HL-60 (cell line): ENCODE data around the gene CDC42.
A peak's percentile ranks its signal among the peaks of the same experiment; 100 is the strongest.

Source experiments
- DNase-seq, 2 experiments: peaks; one replicate each; pipeline ENCODE4 v3.0.0-alpha.2; 2010 to 2020; ENCODE audit warnings: low read depth in 1 of 2, low spot score in 1 of 2
- H3K27ac ChIP-seq: fragments of 250-450 bp; sonication (Bioruptor Pico); replicated peaks from 2 replicates; pipeline ENCODE4 v1.5.1; 2020; ENCODE audit warnings: mild to moderate bottlenecking, moderate library complexity
- H3K27me3 ChIP-seq: fragments of 250-450 bp; sonication (Bioruptor Pico); 2 replicates; pipeline ENCODE4 v1.5.1; 2021; ENCODE audit warnings: mild to moderate bottlenecking, moderate library complexity; ENCODE audit not compliant: insufficient read depth, poor library complexity, severe bottlenecking
- H3K4me3 ChIP-seq: replicated peaks from 2 replicates; pipeline ENCODE4 v1.5.1; 2011; ENCODE audit warnings: mild to moderate bottlenecking, control low read depth, low read length; ENCODE audit not compliant: insufficient read depth
- GABPA ChIP-seq: IDR thresholded peaks from 2 replicates; pipeline ENCODE4 v1.6.1; 2012; ENCODE audit warnings: low read depth
- POLR2AphosphoS5 ChIP-seq: IDR thresholded peaks from 2 replicates; pipeline ENCODE4 v1.6.1; 2012; ENCODE audit warnings: low read depth
- SPI1 ChIP-seq: IDR thresholded peaks from 2 replicates; pipeline ENCODE4 v1.6.1; 2012; ENCODE audit warnings: low read depth, mild to moderate bottlenecking, borderline replicate concordance
- TF ChIP-seq, protein P1 (sequence below): IDR thresholded peaks from 2 replicates; pipeline ENCODE4 v1.6.1; 2012; ENCODE audit warnings: low read depth; ENCODE audit not compliant: insufficient replicate concordance
- TF ChIP-seq, protein P2 (sequence below): IDR thresholded peaks from one replicate; pipeline ENCODE4 v1.5.1; 2011; ENCODE audit warnings: low read length, control low read depth, inconsistent platforms; ENCODE audit not compliant: insufficient read depth

The CDC42 gene

DNA sequence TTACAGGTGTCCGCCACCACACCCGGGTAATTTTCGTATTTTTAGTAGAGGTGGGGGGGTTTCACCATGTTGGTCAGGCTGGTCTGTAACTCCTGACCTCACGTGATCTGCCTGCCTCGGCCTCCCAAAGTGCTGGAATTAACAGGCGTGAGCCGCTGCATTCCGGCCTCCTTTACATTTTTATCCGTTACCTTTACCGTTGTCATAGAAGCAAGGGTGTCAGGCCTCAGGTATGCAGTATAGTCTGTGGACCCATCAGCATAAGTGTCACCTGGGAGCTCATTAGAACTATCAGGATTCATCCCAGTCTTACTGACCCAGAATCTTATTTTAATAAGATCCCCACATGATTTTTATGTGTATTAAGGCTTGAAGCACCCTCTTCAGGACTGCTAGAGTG is 5.4 kb downstream of the CDC42 start:
- Histone ChIP-seq H3K27me3 (no peaks in the 10 kb centered on the region), H3K4me3 (no peak overlapping the region), H3K27ac (no peak overlapping the region)
- no peak for DNase-seq
- TF ChIP-seq GABPA: no peak

DNA sequence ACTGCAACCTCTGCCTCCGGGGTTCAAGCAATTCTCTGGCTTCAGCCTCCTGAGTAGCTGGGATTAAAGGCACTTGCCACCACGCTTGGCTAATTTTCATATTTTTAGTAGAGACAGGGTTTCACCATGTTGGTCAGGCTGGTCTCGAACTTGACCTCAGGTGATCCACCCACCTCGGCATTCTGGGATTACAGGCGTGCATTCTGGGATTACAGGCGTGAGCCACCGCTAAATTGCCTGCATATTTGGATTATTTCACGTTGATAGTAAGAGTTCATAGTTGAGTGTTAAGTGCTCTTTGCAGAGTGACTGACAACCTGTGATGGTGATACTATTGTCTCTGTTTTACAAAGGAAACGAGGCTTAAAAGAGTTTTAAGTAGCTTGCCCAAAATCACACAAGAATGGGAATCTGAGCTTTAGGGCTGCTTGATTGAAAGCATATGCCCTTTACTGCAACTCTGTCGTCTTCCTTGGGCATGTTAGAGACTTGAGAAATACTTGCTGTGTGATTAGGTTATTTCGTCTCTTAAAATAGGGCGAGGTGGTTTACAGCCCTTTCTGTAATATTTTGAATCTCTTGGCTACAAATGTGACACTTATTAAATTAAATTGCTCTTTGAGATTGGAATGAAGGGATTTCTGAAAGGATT is 12.4 kb downstream of the CDC42 start:
- Histone ChIP-seq H3K27me3 (no peaks in the 10 kb centered on the region), H3K4me3 (no peak overlapping the region), H3K27ac (no peak overlapping the region)
- TF ChIP-seq, protein P1, sequence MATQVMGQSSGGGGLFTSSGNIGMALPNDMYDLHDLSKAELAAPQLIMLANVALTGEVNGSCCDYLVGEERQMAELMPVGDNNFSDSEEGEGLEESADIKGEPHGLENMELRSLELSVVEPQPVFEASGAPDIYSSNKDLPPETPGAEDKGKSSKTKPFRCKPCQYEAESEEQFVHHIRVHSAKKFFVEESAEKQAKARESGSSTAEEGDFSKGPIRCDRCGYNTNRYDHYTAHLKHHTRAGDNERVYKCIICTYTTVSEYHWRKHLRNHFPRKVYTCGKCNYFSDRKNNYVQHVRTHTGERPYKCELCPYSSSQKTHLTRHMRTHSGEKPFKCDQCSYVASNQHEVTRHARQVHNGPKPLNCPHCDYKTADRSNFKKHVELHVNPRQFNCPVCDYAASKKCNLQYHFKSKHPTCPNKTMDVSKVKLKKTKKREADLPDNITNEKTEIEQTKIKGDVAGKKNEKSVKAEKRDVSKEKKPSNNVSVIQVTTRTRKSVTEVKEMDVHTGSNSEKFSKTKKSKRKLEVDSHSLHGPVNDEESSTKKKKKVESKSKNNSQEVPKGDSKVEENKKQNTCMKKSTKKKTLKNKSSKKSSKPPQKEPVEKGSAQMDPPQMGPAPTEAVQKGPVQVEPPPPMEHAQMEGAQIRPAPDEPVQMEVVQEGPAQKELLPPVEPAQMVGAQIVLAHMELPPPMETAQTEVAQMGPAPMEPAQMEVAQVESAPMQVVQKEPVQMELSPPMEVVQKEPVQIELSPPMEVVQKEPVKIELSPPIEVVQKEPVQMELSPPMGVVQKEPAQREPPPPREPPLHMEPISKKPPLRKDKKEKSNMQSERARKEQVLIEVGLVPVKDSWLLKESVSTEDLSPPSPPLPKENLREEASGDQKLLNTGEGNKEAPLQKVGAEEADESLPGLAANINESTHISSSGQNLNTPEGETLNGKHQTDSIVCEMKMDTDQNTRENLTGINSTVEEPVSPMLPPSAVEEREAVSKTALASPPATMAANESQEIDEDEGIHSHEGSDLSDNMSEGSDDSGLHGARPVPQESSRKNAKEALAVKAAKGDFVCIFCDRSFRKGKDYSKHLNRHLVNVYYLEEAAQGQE: no peak
- TF ChIP-seq POLR2AphosphoS5 (no peak), GABPA (no peak), SPI1 (no peak)
- TF ChIP-seq, protein P2, sequence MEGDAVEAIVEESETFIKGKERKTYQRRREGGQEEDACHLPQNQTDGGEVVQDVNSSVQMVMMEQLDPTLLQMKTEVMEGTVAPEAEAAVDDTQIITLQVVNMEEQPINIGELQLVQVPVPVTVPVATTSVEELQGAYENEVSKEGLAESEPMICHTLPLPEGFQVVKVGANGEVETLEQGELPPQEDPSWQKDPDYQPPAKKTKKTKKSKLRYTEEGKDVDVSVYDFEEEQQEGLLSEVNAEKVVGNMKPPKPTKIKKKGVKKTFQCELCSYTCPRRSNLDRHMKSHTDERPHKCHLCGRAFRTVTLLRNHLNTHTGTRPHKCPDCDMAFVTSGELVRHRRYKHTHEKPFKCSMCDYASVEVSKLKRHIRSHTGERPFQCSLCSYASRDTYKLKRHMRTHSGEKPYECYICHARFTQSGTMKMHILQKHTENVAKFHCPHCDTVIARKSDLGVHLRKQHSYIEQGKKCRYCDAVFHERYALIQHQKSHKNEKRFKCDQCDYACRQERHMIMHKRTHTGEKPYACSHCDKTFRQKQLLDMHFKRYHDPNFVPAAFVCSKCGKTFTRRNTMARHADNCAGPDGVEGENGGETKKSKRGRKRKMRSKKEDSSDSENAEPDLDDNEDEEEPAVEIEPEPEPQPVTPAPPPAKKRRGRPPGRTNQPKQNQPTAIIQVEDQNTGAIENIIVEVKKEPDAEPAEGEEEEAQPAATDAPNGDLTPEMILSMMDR: no peak
- no peak for DNase-seq

DNA sequence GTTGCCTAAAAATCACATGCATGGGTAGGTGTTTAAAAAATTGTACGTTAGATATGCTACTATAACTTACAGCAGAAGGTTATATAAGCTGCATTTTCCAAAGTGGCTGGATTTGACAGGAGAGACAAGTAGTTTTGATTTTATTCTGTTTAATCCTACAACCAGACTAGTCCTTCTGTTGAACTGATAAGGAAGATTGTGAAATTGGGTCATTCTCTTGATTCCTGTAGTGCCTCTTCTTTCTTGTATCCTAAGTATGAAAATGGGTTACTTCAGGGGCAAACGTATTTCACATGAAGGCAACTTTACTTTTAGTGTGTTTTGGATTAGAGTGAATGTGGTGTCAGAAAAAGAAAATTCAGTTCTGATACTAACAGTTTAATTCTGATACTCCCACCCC is 19.0 kb downstream of the CDC42 start:
- Histone ChIP-seq H3K4me3 (no peak overlapping the region), H3K27ac (no peak overlapping the region), H3K27me3 (no peaks in the 10 kb centered on the region)
- TF ChIP-seq, protein P2: no peak
- no peak for TF ChIP-seq SPI1
- DNase-seq: no peak

DNA sequence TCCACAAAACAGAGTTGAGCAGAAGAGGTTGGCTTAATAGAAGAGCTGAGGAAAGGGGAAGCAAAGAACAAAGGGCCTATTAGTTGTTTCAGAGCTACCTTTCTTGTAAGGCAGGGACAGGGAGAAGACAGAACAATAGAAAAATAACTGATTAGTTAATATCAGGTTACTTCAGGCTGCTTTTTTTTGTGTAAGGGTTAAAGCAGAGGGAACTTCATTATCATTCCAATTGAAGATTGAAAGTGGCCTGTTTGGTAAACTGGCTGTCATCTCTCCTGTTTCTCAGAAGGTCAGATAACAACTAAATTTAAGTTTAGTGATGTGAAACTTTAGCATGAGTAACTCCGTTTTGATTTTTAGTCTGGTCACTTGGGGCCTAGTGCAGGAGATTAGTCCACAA is 22.3 kb downstream of the CDC42 start:
- Histone ChIP-seq H3K27ac (0 out of 2 replicates have a peak overlapping the region, but pooled peaks have one; percentile 2), H3K4me3 (no peak overlapping the region), H3K27me3 (no peaks in the 10 kb centered on the region)
- DNase-seq: peak in 1 of 2 experiments; percentile 15
- TF ChIP-seq GABPA (no peak), SPI1 (no peak), POLR2AphosphoS5 (no peak)
- TF ChIP-seq, protein P1: no peak
- TF ChIP-seq, protein P2: no peak
